GM23338 (cell line): Measurements from ENCODE around the gene DCLK2. TPM values are rescaled to one million over a fixed set of nuclear protein-coding genes. Genes with fewer than 3 reads are reported as not detected.

Experiments
- ATAC-seq: fragments of 200-7000 bp; cut with Tn5 transposase; 3 replicates; pipeline ENCODE4 v1.9.1; 2020
- DNase-seq: peaks from one replicate; pipeline ENCODE4 v3.0.0-alpha.2; 2015; ENCODE audit warnings: low spot score
- H2AFZ ChIP-seq: fragments of 200-600 bp; sonication (generic); 2 replicates; pipeline ENCODE4 v1.8.0; 2016; ENCODE audit warnings: antibody characterized with exemption, mild to moderate bottlenecking, moderate library complexity
- H3F3A ChIP-seq: fragments of 200-600 bp; sonication (generic); replicated peaks from 2 replicates; pipeline ENCODE4 v1.8.0; 2017; ENCODE audit warnings: antibody characterized with exemption, mixed run types, low read depth
- H3K27ac ChIP-seq: fragments of 200-600 bp; sonication (generic); 2 replicates; pipeline ENCODE4 v1.6.1; 2016; ENCODE audit warnings: low read depth
- H3K27me3 ChIP-seq: fragments of 200-600 bp; sonication (generic); 2 replicates; pipeline ENCODE4 v1.8.0; 2016; ENCODE audit warnings: mild to moderate bottlenecking, mixed run types, moderate library complexity; ENCODE audit not compliant: insufficient read depth
- H3K36me3 ChIP-seq: fragments of 200-600 bp; sonication (generic); 2 replicates; pipeline ENCODE4 v1.8.0; 2016; ENCODE audit warnings: mild to moderate bottlenecking; ENCODE audit not compliant: insufficient read depth
- H3K4me1 ChIP-seq: fragments of 200-600 bp; sonication (generic); 2 replicates; pipeline ENCODE4 v1.8.0; 2016; ENCODE audit warnings: mild to moderate bottlenecking, moderate library complexity; ENCODE audit not compliant: insufficient read depth
- H3K4me2 ChIP-seq: fragments of 200-600 bp; sonication (generic); 2 replicates; pipeline ENCODE4 v1.7.1; 2017; ENCODE audit warnings: mixed run types
- H3K4me3 ChIP-seq: fragments of 200-600 bp; sonication (generic); 2 replicates; pipeline ENCODE4 v1.6.1; 2016; ENCODE audit warnings: mixed run types
- H3K79me2 ChIP-seq: fragments of 200-600 bp; sonication (generic); replicated peaks from 2 replicates; pipeline ENCODE4 v1.8.0; 2017; ENCODE audit warnings: mild to moderate bottlenecking; ENCODE audit not compliant: insufficient read depth
- H3K9me2 ChIP-seq: fragments of 200-600 bp; sonication (generic); 2 replicates; pipeline ENCODE4 v1.8.0; 2017; ENCODE audit not compliant: insufficient read depth
- H4K20me1 ChIP-seq: fragments of 200-600 bp; sonication (generic); replicated peaks from 2 replicates; pipeline ENCODE4 v1.8.0; 2017; ENCODE audit warnings: mild to moderate bottlenecking; ENCODE audit not compliant: insufficient read depth
- H3K27ac Mint-ChIP-seq: 2 replicates; pipeline ENCODE4 v1.8.0; 2020; ENCODE audit warnings: inconsistent platforms, mild to moderate bottlenecking, moderate library complexity, mixed read lengths
- H3K27me3 Mint-ChIP-seq: 3 replicates; pipeline ENCODE4 v1.8.0; 2022; ENCODE audit warnings: low read depth, mild to moderate bottlenecking, moderate library complexity, mixed read lengths, inconsistent platforms; ENCODE audit not compliant: insufficient read depth, poor library complexity
- H3K36me3 Mint-ChIP-seq: 3 replicates; pipeline ENCODE4 v1.8.0; 2021; ENCODE audit warnings: low read depth, mild to moderate bottlenecking, inconsistent platforms, moderate library complexity, mixed read lengths
- H3K4me1 Mint-ChIP-seq: 3 replicates; pipeline ENCODE4 v1.8.0; 2020; ENCODE audit warnings: mild to moderate bottlenecking, inconsistent platforms, mixed read lengths
- H3K4me3 Mint-ChIP-seq: 3 replicates; pipeline ENCODE4 v1.8.0; 2021; ENCODE audit warnings: moderate library complexity, mild to moderate bottlenecking, inconsistent platforms, mixed read lengths
- H3K9me3 Mint-ChIP-seq: 3 replicates; pipeline ENCODE4 v1.8.0; 2020; ENCODE audit warnings: moderate library complexity, mild to moderate bottlenecking, inconsistent platforms, mixed read lengths
- CREB1 ChIP-seq: fragments of 250-450 bp; sonication (Bioruptor Pico); IDR thresholded peaks from 2 replicates; pipeline ENCODE4 v1.5.0; 2020; ENCODE audit warnings: low read depth, mild to moderate bottlenecking, moderate library complexity
- CTCF ChIP-seq, 2 experiments: fragments of 200-600 bp in 1 of 2; sonication (generic) in 1 of 2; conservative IDR thresholded peaks; 2 replicates each; pipeline versions ENCODE4 v1.5.1 to v1.6.1; 2016 to 2017; ENCODE audit warnings: antibody characterized with exemption in 2 of 2, low read depth in 2 of 2, mild to moderate bottlenecking in 2 of 2, moderate library complexity in 1 of 2
- ETS1 ChIP-seq: IDR thresholded peaks from 2 replicates; pipeline ENCODE4 v1.6.1; 2016; ENCODE audit warnings: antibody characterized with exemption
- EZH2 ChIP-seq: fragments of 200-600 bp; sonication (generic); IDR thresholded peaks from one replicate; pipeline ENCODE4 v1.8.0; 2017; ENCODE audit warnings: antibody characterized with exemption, mild to moderate bottlenecking, low read depth; ENCODE audit not compliant: unreplicated experiment
- EZH2phosphoT487 ChIP-seq: fragments of 200-600 bp; sonication (generic); IDR thresholded peaks from one replicate; pipeline ENCODE4 v1.8.1; 2018; ENCODE audit warnings: antibody characterized with exemption; ENCODE audit not compliant: unreplicated experiment
- JUNB ChIP-seq: IDR thresholded peaks from one replicate; pipeline ENCODE4 v1.6.1; 2016; ENCODE audit warnings: antibody characterized with exemption; ENCODE audit not compliant: unreplicated experiment
- NANOG ChIP-seq: IDR thresholded peaks from 2 replicates; pipeline ENCODE4 v1.6.1; 2016; ENCODE audit warnings: antibody characterized with exemption, borderline replicate concordance
- POLR2AphosphoS5 ChIP-seq: IDR thresholded peaks from 2 replicates; pipeline ENCODE4 v1.6.1; 2016; ENCODE audit warnings: antibody characterized with exemption, low read depth
- REST ChIP-seq: IDR thresholded peaks from one replicate; pipeline ENCODE4 v1.6.1; 2018; ENCODE audit warnings: antibody characterized with exemption; ENCODE audit not compliant: unreplicated experiment
- STAT1 ChIP-seq: IDR thresholded peaks from one replicate; pipeline ENCODE4 v1.6.1; 2016; ENCODE audit warnings: antibody characterized with exemption; ENCODE audit not compliant: unreplicated experiment
- ZNF114 ChIP-seq: fragments of 250-450 bp; sonication (Bioruptor Pico); IDR thresholded peaks from 2 replicates; pipeline ENCODE4 v1.5.0; 2020; ENCODE audit warnings: mild to moderate bottlenecking, moderate library complexity
- ZNF331 ChIP-seq: fragments of 250-450 bp; sonication (Bioruptor Pico); IDR thresholded peaks from 2 replicates; pipeline ENCODE4 v1.5.0; 2020; ENCODE audit warnings: low read depth, mild to moderate bottlenecking, moderate library complexity
- polyA plus RNA-seq: library from polyadenylated mRNA; unstranded; fragments of >200 nt; fragmentation: Nextera tagmentation; extraction: Ambion mirVana; gene quantifications from 2 replicates; pipeline ENCODE4 v1.2.1, GENCODE V29; 2016
- total RNA-seq: library from RNA; depleted of rRNA; stranded (reverse); fragments of >200 nt; shearing (Covaris generic); gene quantifications from 2 replicates; pipeline ENCODE4 v1.2.3, GENCODE V29; 2014

Gene DCLK2
- total and polyA plus RNA-seq, 2 experiments from 2014 or later: 0.49 TPM; not detected in 1

- ATAC-seq: no peak
- DNase-seq: no peak
- Histone ChIP-seq H3K4me2 (no peak overlapping the region), H3K36me3 (no peaks in the 10 kb centered on the region), H3K27ac (no peak overlapping the region), H3K9me2 (no peaks in the 10 kb centered on the region), H2AFZ (no peak overlapping the region), H3F3A (no peaks in the 10 kb centered on the region), H3K4me3 (no peak overlapping the region), H3K4me1 (no peaks in the 10 kb centered on the region), H4K20me1 (no peaks in the 10 kb centered on the region), H3K79me2 (no peaks in the 10 kb centered on the region), H3K27me3 (no peaks in the 10 kb centered on the region)
- Mint-ChIP-seq H3K4me3 (no peak overlapping the region), H3K27me3 (no peaks in the 10 kb centered on the region), H3K27ac (no peak overlapping the region), H3K9me3 (no peaks in the 10 kb centered on the region), H3K36me3 (no peaks in the 10 kb centered on the region), H3K4me1 (no peaks in the 10 kb centered on the region)
- TF ChIP-seq CREB1 (CRISPR knock-in tag) (no peak), REST (no peak), POLR2AphosphoS5 (no peak), NANOG (no peak), STAT1 (no peak), CTCF (conservative IDR thresholded peaks at IDR 0.05; ENCODE audit: low read depth in 2 of 2) (no peak), EZH2phosphoT487 (no peak), ETS1 (no peak)
Measured at GRCh38 chr4:150136481-150136880, 58.2 kb downstream of the DCLK2 start.

- no peaks in the 10 kb centered on the region for H3K27me3 ChIP-seq
- H3K27me3 Mint-ChIP-seq: no peaks in the 10 kb centered on the region
- no peaks in the 10 kb centered on the region for H3K36me3 ChIP-seq
- no peak overlapping the region for H3K27ac Mint-ChIP-seq
- peaks cover 16% of the 10 kb centered on the region for H3K9me3 Mint-ChIP-seq
- no peak for DNase-seq
- H3K4me2 ChIP-seq: no peak overlapping the region
- H3K4me1 Mint-ChIP-seq: no peaks in the 10 kb centered on the region
- no peaks in the 10 kb centered on the region for H4K20me1 ChIP-seq
- no peak for ATAC-seq
- H3K27ac ChIP-seq: no peak overlapping the region
- H3K4me3 Mint-ChIP-seq: no peak overlapping the region
- H3K79me2 ChIP-seq: no peaks in the 10 kb centered on the region
- no peak overlapping the region for H3K4me3 ChIP-seq
- H3K4me1 ChIP-seq: no peaks in the 10 kb centered on the region
- no peaks in the 10 kb centered on the region for H3F3A ChIP-seq
- H2AFZ ChIP-seq: no peak overlapping the region
- no peaks in the 10 kb centered on the region for H3K9me2 ChIP-seq
- H3K36me3 Mint-ChIP-seq: peaks cover 9% of the 10 kb centered on the region; the same call in 2 of the 3 replicates
- TF ChIP-seq JUNB (no peak), NANOG (no peak), EZH2phosphoT487 (no peak), CTCF (conservative IDR thresholded peaks at IDR 0.05; ENCODE audit: low read depth in 2 of 2) (no peak), ZNF114 (no peak), ZNF331 (no peak), EZH2 (no peak), CREB1 (CRISPR knock-in tag) (no peak), STAT1 (no peak), ETS1 (no peak)
Measured at GRCh38 chr4:150139297-150139865, 61.1 kb downstream of the DCLK2 start.
